ENCODE measurements around the gene VILL.
"Not testable (repeated sequence)": the region's sequence is repeated elsewhere in the genome, so short reads cannot be mapped to it uniquely, and the experiment has no call there.

VILL gene

DNA sequence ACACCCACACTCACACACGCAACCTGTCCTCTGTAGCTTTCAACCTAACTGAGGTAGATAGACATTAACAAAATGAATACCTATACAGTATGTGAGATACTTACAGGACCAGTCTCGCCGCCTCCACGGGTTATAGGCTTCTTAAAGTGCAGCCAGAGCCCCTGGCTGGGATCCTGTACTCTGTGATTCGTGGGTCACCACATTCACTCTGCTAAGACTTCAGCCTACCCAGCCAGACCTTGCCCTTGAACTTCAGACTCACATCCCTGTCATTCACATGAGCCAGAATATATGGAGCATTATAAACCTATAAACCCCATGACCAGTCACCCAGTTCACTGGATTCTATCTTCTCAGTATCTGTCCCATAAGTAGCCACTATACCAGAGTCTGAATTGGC is 49.8 kb downstream of the VILL start:
- Histone ChIP-seq H3K36me3 (ENCODE audit: control insufficient read depth, insufficient read depth, low read length) (no peaks in the 10 kb centered on the region), H3K9ac (ENCODE audit: low read length) (no peak overlapping the region), H3K9me3 (ENCODE audit: control insufficient read depth, insufficient read depth, low read depth, low read length) (no peaks in the 10 kb centered on the region), H3K27ac (ENCODE audit: low read depth, low read length) (no peak overlapping the region), H3K4me3 (ENCODE audit: low read depth, low read length) (no peak overlapping the region), H3K4me1 (ENCODE audit: control insufficient read depth, insufficient read depth, low read length) (peaks cover 22% of the 10 kb centered on the region), H3K27me3 (ENCODE audit: control insufficient read depth, insufficient read depth, low read length) (peaks cover 29% of the 10 kb centered on the region)

DNA sequence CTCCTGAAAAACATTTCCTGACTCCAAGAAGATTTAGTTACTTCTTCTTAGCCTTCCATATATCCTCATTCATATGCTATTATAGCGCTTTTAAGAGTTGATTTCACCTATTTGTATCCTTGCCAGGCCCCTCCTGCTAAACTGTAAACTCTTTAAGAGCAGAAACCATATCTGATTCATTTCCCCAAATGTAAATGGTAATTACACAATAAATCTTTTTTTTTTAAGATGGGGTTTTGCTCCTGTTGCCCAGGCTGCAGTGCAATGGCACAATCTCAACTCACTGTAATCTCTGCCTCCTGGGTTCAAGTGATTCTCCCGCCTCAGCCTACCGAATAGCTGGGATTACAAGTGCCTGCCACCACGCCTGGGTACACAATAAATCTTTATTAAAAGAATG is 52.9 kb downstream of the VILL start:
- no peaks in the 10 kb centered on the region for H3K9me3 ChIP-seq (ENCODE audit: control insufficient read depth, insufficient read depth, low read depth, low read length)
- H3K27me3 ChIP-seq (ENCODE audit: control insufficient read depth, insufficient read depth, low read length): peaks cover 25% of the 10 kb centered on the region
- no peak overlapping the region for H3K9ac ChIP-seq (ENCODE audit: low read length)
- H3K4me1 ChIP-seq (ENCODE audit: control insufficient read depth, insufficient read depth, low read length): peaks cover 13% of the 10 kb centered on the region
- H3K27ac ChIP-seq (ENCODE audit: low read depth, low read length): no peak overlapping the region
- no peak overlapping the region for H3K4me3 ChIP-seq (ENCODE audit: low read depth, low read length)
- no peaks in the 10 kb centered on the region for H3K36me3 ChIP-seq (ENCODE audit: control insufficient read depth, insufficient read depth, low read length)

DNA sequence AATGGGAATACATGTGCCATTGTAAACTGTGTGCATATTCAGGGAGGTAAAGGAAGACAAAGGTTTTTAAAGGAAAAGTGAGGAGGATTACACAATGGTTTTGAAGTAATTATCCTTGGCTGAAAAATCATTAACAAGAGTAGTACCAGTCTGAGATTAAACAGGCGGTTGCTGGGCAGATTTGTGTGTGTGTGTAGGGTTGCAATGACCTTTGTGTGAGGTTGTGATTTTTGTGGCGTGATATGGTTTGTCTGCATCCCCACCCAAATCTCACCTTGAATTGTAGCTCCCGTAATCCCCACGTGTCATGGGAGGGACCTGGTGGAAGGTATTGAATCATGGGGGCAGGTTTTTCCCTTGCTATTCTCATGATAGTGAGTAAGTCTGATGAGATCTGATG is 55.4 kb downstream of the VILL start:
- Histone ChIP-seq H3K9ac (ENCODE audit: low read length) (no peak overlapping the region), H3K4me3 (ENCODE audit: low read depth, low read length) (no peak overlapping the region), H3K36me3 (ENCODE audit: control insufficient read depth, insufficient read depth, low read length) (no peaks in the 10 kb centered on the region), H3K4me1 (ENCODE audit: control insufficient read depth, insufficient read depth, low read length) (no peaks in the 10 kb centered on the region), H3K9me3 (ENCODE audit: control insufficient read depth, insufficient read depth, low read depth, low read length) (no peaks in the 10 kb centered on the region), H3K27ac (ENCODE audit: low read depth, low read length) (no peak overlapping the region), H3K27me3 (ENCODE audit: control insufficient read depth, insufficient read depth, low read length) (peaks cover 4% of the 10 kb centered on the region; the same call in 1 of the 2 replicates)

DNA sequence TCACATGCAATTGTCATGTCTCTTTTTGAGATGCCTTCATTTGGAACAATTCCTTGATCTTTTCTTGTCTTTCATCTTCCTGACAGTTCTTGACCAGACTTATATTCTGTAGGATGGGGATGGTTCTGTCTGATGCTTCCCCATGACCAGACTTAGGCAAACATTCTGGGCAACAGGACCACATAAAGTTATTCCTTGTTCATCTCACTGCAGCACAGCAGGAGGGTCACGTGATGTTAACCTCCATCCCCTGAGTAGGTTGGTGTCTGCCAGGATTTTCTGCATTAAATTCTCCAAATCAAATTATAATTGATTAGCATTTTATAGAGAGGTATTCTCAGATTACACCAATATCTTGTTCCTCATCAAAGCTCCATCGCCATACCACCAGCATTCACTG is 56.2 kb downstream of the VILL start:
- Histone ChIP-seq H3K36me3 (ENCODE audit: control insufficient read depth, insufficient read depth, low read length) (no peaks in the 10 kb centered on the region), H3K27me3 (ENCODE audit: control insufficient read depth, insufficient read depth, low read length) (peaks cover 4% of the 10 kb centered on the region; the same call in 1 of the 2 replicates), H3K9ac (ENCODE audit: low read length) (no peak overlapping the region), H3K9me3 (ENCODE audit: control insufficient read depth, insufficient read depth, low read depth, low read length) (peaks cover 8% of the 10 kb centered on the region), H3K4me3 (ENCODE audit: low read depth, low read length) (no peak overlapping the region), H3K27ac (ENCODE audit: low read depth, low read length) (no peak overlapping the region), H3K4me1 (ENCODE audit: control insufficient read depth, insufficient read depth, low read length) (no peaks in the 10 kb centered on the region)

GRCh38 chr3:38047896-38048295 is 57.3 kb downstream of the VILL start:
- H3K27me3 ChIP-seq (ENCODE audit: control insufficient read depth, insufficient read depth, low read length): peaks cover 4% of the 10 kb centered on the region; the same call in 1 of the 2 replicates
- H3K4me1 ChIP-seq (ENCODE audit: control insufficient read depth, insufficient read depth, low read length): no peaks in the 10 kb centered on the region
- H3K9ac ChIP-seq (ENCODE audit: low read length): no peak overlapping the region
- H3K4me3 ChIP-seq (ENCODE audit: low read depth, low read length): no peak overlapping the region
- H3K9me3 ChIP-seq (ENCODE audit: control insufficient read depth, insufficient read depth, low read depth, low read length): peaks cover 17% of the 10 kb centered on the region
- H3K27ac ChIP-seq (ENCODE audit: low read depth, low read length): no peak overlapping the region
- H3K36me3 ChIP-seq (ENCODE audit: control insufficient read depth, insufficient read depth, low read length): no peaks in the 10 kb centered on the region

DNA sequence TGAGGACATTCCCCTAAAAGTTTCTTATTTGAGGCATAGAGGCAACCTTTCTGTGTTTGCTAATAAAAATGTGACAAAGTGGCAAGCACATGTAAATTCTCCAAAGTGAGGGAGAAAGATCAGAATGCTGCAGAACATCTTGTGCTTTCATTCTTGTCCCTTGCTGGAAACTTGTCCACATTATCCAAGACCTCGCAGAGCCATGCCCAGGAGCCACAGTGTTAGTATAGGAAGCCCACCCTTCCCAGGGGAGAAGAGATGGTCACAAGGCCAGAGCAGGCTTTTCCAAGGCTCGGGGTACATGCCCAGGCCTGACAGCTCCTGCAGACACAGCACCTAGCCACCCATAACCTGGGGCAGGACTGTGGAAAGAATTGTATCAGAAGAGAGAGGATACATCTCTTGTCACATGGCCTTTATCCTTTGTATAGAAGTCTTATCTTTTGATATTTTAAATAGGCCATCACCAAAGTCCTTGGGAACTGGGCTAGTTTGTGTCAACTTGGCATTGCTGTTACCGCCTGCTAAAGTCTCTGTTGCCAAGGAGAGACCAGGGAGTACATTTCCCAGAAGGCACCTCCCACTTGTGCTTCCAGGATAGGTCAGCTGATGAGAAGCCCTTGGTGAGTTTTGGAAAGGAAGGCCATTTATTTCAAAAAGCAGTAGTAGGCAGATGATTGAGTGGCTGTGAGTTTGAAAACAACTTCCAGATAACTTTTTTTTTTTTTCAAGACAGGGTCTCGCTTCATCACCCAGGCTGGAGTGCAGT is 59.0 kb downstream of the VILL start:
- Histone ChIP-seq H3K36me3 (ENCODE audit: control insufficient read depth, insufficient read depth, low read length) (no peaks in the 10 kb centered on the region), H3K9ac (ENCODE audit: low read length) (no peak overlapping the region), H3K27ac (ENCODE audit: low read depth, low read length) (no peak overlapping the region), H3K4me1 (ENCODE audit: control insufficient read depth, insufficient read depth, low read length) (no peaks in the 10 kb centered on the region), H3K9me3 (ENCODE audit: control insufficient read depth, insufficient read depth, low read depth, low read length) (peaks cover 18% of the 10 kb centered on the region), H3K27me3 (ENCODE audit: control insufficient read depth, insufficient read depth, low read length) (peaks cover 2% of the 10 kb centered on the region; the same call in 1 of the 2 replicates), H3K4me3 (ENCODE audit: low read depth, low read length) (no peak overlapping the region)

DNA sequence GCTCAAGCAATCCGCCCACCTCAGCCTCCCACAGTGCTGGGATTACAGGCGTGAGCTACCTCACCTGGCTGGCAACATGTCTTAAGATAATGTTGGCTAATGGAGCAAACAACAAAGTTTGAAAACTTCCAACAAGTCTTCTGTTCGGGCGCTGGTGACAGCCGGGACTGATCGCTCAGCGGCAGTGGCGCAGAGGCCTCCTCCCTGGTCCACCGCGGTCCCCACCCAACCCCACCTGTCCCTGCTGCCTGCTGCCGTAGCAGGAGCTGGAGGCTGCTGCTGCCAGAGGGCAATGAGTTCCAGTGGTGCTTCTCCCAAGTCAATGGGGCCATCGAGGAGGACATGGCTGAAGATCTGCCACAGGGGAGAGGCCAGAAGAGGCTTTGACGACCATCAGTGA is 60.5 kb downstream of the VILL start:
- H3K9ac ChIP-seq (ENCODE audit: low read length): no peak overlapping the region
- H3K27ac ChIP-seq (ENCODE audit: low read depth, low read length): no peak overlapping the region
- H3K4me3 ChIP-seq (ENCODE audit: low read depth, low read length): no peak overlapping the region
- H3K36me3 ChIP-seq (ENCODE audit: control insufficient read depth, insufficient read depth, low read length): no peaks in the 10 kb centered on the region
- H3K27me3 ChIP-seq (ENCODE audit: control insufficient read depth, insufficient read depth, low read length): no peaks in the 10 kb centered on the region
- no peaks in the 10 kb centered on the region for H3K4me1 ChIP-seq (ENCODE audit: control insufficient read depth, insufficient read depth, low read length)
- H3K9me3 ChIP-seq (ENCODE audit: control insufficient read depth, insufficient read depth, low read depth, low read length): peaks cover 23% of the 10 kb centered on the region

- not testable (repeated sequence) for H3K4me1 ChIP-seq (ENCODE audit: control insufficient read depth, insufficient read depth, low read length); H3K36me3 ChIP-seq (ENCODE audit: control insufficient read depth, insufficient read depth, low read length); H3K4me3 ChIP-seq (ENCODE audit: low read depth, low read length); H3K27me3 ChIP-seq (ENCODE audit: control insufficient read depth, insufficient read depth, low read length); H3K9ac ChIP-seq (ENCODE audit: low read length); H3K27ac ChIP-seq (ENCODE audit: low read depth, low read length)
- peaks cover 23% of the 10 kb centered on the region for H3K9me3 ChIP-seq (ENCODE audit: control insufficient read depth, insufficient read depth, low read depth, low read length)
Observed at GRCh38 chr3:38053286-38053685, 62.7 kb downstream of the VILL start.

GRCh38 chr3:38053813-38054498 is 63.4 kb downstream of the VILL start:
- H3K4me3 ChIP-seq (ENCODE audit: low read depth, low read length); H3K27me3 ChIP-seq (ENCODE audit: control insufficient read depth, insufficient read depth, low read length); H3K4me1 ChIP-seq (ENCODE audit: control insufficient read depth, insufficient read depth, low read length); H3K36me3 ChIP-seq (ENCODE audit: control insufficient read depth, insufficient read depth, low read length); H3K9ac ChIP-seq (ENCODE audit: low read length); H3K27ac ChIP-seq (ENCODE audit: low read depth, low read length): not testable (repeated sequence)
- H3K9me3 ChIP-seq (ENCODE audit: control insufficient read depth, insufficient read depth, low read depth, low read length): peaks cover 23% of the 10 kb centered on the region

DNA sequence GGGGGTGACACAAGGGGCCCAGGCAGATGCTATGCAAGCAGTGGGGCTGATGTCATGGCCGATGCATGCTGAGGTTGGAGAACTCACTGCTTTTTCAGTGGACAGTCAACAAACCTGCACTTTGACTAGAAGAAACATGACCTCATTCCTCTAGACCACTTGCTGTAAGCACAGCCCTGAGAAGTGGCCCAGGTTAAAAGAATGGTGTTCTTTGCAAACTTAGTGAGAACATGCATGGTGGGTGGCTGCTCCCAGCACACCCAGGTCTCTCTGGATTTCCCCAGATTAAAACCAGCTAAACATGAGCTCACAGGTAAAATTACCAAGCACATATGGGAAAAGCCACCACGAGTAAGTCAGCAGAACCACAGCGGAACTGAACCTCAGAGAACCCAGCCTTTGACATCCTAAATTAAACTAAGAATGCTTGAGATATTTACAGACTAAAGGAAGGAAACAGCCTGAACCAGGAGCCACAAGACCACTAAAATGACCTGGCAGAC is 64.0 kb downstream of the VILL start:
- Histone ChIP-seq H3K9ac (ENCODE audit: low read length) (no peak overlapping the region), H3K36me3 (ENCODE audit: control insufficient read depth, insufficient read depth, low read length) (no peaks in the 10 kb centered on the region), H3K4me1 (ENCODE audit: control insufficient read depth, insufficient read depth, low read length) (no peaks in the 10 kb centered on the region)

More for the DNA sequence above, 64.0 kb downstream of the VILL start:
- no peaks in the 10 kb centered on the region for H3K27me3 ChIP-seq (ENCODE audit: control insufficient read depth, insufficient read depth, low read length)
- peaks cover 23% of the 10 kb centered on the region for H3K9me3 ChIP-seq (ENCODE audit: control insufficient read depth, insufficient read depth, low read depth, low read length)
- no peak overlapping the region for H3K4me3 ChIP-seq (ENCODE audit: low read depth, low read length)
- no peak overlapping the region for H3K27ac ChIP-seq (ENCODE audit: low read depth, low read length)
